ENCODE data around the gene SPATA31D4. TPM values are rescaled to one million over a fixed set of nuclear protein-coding genes. Genes with fewer than 3 reads are reported as not detected.

Gene SPATA31D4
- total and polyA plus RNA-seq, 10 of the 15 experiments (the other 5 are each of a cell fraction or from before 2014, with no cell fraction given) = not detected

GRCh38 chr9:81981883-81982282, 53.7 kb downstream of the SPATA31D4 start:
- no peaks in the 10 kb centered on the region for H4K20me1 ChIP-seq (ENCODE audit: control insufficient read depth, insufficient read depth)
- 47% methylated on average over 4 of the region's 4 CpGs for WGBS (ENCODE audit: insufficient coverage, insufficient replicate concordance, low lambda C conversion rate, missing lambda C conversion rate)
- ChIA-PET RAD21 (ENCODE audit: unreplicated experiment) (no interaction called here), SMC1A (ENCODE audit: uncharacterized antibody, unreplicated experiment) (interaction anchor here (1.1 kb wide), 1 partner anchor 11 kb away, joined by 4 read pairs; no protein-coding TSS in a partner anchor), POLR2A (no interaction called here), CTCF (no interaction called here)
- BruUV-seq (replicated peaks) = no TSS peak
- ATAC-seq (no peak), FAIRE-seq (no peak), DNase-seq (ENCODE audit: low read depth, low spot score) (no peak)
- H3K9me3 ChIP-seq (replicated peaks; ENCODE audit: control insufficient read depth, insufficient read depth, low read length) = no peaks in the 10 kb centered on the region
- no peaks in the 10 kb centered on the region for H3K27me3 ChIP-seq (replicated peaks in 1 of 2; ENCODE audit: control insufficient read depth in 2 of 2, insufficient read depth in 2 of 2, low read length in 1 of 2)
- H3K36me3 ChIP-seq (ENCODE audit: control insufficient read depth in 2 of 2, insufficient read depth in 2 of 2, low read length in 1 of 2) = no peaks in the 10 kb centered on the region
- H3K4me3 ChIP-seq = no peak overlapping the region
- in situ Hi-C loops (cut with MboI) (no loop called here), intact Hi-C loops (cut with micrococcal nuclease; ENCODE audit: unreplicated experiment) (no loop called here)
- H3K9ac ChIP-seq (ENCODE audit: control insufficient read depth, insufficient read depth, low read length) = no peak overlapping the region
- H2AFZ ChIP-seq (ENCODE audit: control insufficient read depth, low read depth, low read length) = no peak overlapping the region
- no peak overlapping the region for H3K4me2 ChIP-seq (ENCODE audit: control insufficient read depth, insufficient read depth)
- H3K4me1 ChIP-seq (ENCODE audit: control insufficient read depth, insufficient read depth, low read length) = no peaks in the 10 kb centered on the region
- no peak overlapping the region for H3K27ac ChIP-seq (ENCODE audit: control insufficient read depth, insufficient read depth)
- TF ChIP-seq SUZ12 (IDR thresholded peaks at IDR 0.05; ENCODE audit: unreplicated experiment) (no peak), MYB (IDR thresholded peaks at IDR 0.05; ENCODE audit: borderline replicate concordance, low read depth, low read length) (no peak), EP300 (IDR thresholded peaks at IDR 0.05; ENCODE audit: borderline replicate concordance in 1 of 2, control insufficient read depth in 1 of 2, low read depth in 2 of 2, low read length in 2 of 2) (no peak), ZBTB11 (CRISPR knock-in tag; IDR thresholded peaks at IDR 0.05) (no peak), BCL11A (IDR thresholded peaks at IDR 0.05; ENCODE audit: low read depth, low read length) (no peak), ZBTB40 (IDR thresholded peaks at IDR 0.05; ENCODE audit: borderline replicate concordance) (no peak), ZNF24 (IDR thresholded peaks at IDR 0.05) (no peak), ZNF622 (IDR thresholded peaks at IDR 0.05) (no peak), CREM (IDR thresholded peaks at IDR 0.05; ENCODE audit: low read depth) (no peak), CBFB (IDR thresholded peaks at IDR 0.05; ENCODE audit: low read depth) (no peak), SREBF2 (IDR thresholded peaks at IDR 0.05; ENCODE audit: low read length) (no peak)
- H3K79me2 ChIP-seq (ENCODE audit: control insufficient read depth, insufficient read depth, low read length) = no peaks in the 10 kb centered on the region
